PC-9 (cell line): ENCODE results near the gene PDLIM7.

Experiments
- EZH2 ChIP-seq: fragments of 200-600 bp; sonication (generic); IDR thresholded peaks from 2 replicates; pipeline ENCODE4 v1.8.0; 2017; ENCODE audit warnings: antibody characterized with exemption, low read depth
- TF ChIP-seq, protein P1 (sequence below): fragments of 200-600 bp; sonication (generic); conservative IDR thresholded peaks from 2 replicates; pipeline ENCODE4 v1.6.1; 2017; ENCODE audit warnings: mixed run types, antibody characterized with exemption, mild to moderate bottlenecking, moderate library complexity

DNA sequence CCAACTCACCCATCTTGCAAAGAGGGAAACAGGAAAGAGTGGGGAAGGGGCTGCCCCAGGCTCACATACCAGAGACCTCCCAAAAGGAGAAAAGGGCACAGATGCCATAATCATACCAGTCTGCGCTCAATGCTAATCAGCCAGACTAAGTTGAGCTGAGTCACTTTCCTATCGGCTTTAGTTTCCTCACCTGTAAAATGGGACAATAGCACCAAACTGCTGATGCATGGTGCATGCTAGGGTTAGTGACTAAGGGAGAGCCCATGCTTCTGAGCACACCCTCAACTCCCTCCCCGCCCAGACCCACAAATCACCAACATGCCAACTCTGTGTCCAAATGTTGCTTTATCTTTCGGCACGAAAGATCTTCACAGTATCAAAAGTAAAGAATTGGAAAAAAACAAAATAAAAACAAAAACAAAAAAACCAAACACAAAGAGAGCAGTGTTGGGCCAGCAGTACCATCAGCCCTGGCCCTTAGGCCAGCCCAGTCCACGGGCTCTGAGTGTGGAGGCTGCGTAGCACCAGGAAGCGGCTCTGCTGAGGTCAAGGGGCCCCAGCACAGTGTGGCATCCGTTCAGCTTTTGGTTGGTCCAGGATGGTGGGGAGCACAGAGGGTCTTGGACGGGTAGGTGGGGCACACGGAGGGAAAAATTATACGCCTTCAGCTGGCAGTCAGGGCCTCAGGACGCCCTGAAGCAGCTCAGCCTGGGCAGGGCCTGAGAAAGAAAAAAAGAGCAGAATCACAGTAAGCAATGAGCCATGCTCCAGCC is 22.2 kb upstream of the PDLIM7 start:
- TF ChIP-seq, protein P1, sequence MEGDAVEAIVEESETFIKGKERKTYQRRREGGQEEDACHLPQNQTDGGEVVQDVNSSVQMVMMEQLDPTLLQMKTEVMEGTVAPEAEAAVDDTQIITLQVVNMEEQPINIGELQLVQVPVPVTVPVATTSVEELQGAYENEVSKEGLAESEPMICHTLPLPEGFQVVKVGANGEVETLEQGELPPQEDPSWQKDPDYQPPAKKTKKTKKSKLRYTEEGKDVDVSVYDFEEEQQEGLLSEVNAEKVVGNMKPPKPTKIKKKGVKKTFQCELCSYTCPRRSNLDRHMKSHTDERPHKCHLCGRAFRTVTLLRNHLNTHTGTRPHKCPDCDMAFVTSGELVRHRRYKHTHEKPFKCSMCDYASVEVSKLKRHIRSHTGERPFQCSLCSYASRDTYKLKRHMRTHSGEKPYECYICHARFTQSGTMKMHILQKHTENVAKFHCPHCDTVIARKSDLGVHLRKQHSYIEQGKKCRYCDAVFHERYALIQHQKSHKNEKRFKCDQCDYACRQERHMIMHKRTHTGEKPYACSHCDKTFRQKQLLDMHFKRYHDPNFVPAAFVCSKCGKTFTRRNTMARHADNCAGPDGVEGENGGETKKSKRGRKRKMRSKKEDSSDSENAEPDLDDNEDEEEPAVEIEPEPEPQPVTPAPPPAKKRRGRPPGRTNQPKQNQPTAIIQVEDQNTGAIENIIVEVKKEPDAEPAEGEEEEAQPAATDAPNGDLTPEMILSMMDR = no peak
- TF ChIP-seq EZH2 = no peak
